K562 (cell line): ENCODE results near the gene PUM1. TPM values are rescaled to one million over a fixed set of nuclear protein-coding genes. Genes with fewer than 3 reads are reported as not detected.

ENCODE experiments used
- polyA plus RNA-seq, 8 experiments: library from polyadenylated mRNA; depleted of rRNA in 4 of 8; stranded (reverse) in 5 of 8; unstranded in 3 of 8; fragments of >200 nt; fragmentation: Nextera tagmentation in 2 of 8; fragmentation: Illumina TruSeq in 1 of 8; extraction: Ambion mirVana in 2 of 8; extraction: Trizol in 1 of 8; gene quantifications; 2 replicates each; pipeline versions ENCODE4 v1.2.1 to v1.2.3, GENCODE V29; 2011 to 2014; ENCODE audit warnings: inconsistent platforms in 1 of 8, missing spikeins in 1 of 8
- total RNA-seq, 7 experiments: library from RNA; depleted of rRNA in 6 of 7; stranded (reverse); fragments of >200 nt in 6 of 7; fragmentation: Illumina TruSeq in 2 of 7; extraction: Trizol in 2 of 7; gene quantifications; 2 replicates each; pipeline versions ENCODE4 v1.2.1 to v1.2.3, GENCODE V29; 2011 to 2021; ENCODE audit warnings: low replicate concordance in 1 of 7
- TF ChIP-seq, protein P1 (sequence below): fragments of 450-650 bp; IDR thresholded peaks from 2 replicates; pipeline ENCODE4 v1.6.1; 2016; ENCODE audit warnings: low read depth

The PUM1 gene
- total and polyA plus RNA-seq, 9 of the 15 experiments (the other 6 are each of a cell fraction or from before 2014, with no cell fraction given): 37.7 to 104 (median 55.7) TPM

GRCh38 chr1:31065310-31066217 lies at the start of gene PUM1 (continued):
- TF ChIP-seq, protein P1, sequence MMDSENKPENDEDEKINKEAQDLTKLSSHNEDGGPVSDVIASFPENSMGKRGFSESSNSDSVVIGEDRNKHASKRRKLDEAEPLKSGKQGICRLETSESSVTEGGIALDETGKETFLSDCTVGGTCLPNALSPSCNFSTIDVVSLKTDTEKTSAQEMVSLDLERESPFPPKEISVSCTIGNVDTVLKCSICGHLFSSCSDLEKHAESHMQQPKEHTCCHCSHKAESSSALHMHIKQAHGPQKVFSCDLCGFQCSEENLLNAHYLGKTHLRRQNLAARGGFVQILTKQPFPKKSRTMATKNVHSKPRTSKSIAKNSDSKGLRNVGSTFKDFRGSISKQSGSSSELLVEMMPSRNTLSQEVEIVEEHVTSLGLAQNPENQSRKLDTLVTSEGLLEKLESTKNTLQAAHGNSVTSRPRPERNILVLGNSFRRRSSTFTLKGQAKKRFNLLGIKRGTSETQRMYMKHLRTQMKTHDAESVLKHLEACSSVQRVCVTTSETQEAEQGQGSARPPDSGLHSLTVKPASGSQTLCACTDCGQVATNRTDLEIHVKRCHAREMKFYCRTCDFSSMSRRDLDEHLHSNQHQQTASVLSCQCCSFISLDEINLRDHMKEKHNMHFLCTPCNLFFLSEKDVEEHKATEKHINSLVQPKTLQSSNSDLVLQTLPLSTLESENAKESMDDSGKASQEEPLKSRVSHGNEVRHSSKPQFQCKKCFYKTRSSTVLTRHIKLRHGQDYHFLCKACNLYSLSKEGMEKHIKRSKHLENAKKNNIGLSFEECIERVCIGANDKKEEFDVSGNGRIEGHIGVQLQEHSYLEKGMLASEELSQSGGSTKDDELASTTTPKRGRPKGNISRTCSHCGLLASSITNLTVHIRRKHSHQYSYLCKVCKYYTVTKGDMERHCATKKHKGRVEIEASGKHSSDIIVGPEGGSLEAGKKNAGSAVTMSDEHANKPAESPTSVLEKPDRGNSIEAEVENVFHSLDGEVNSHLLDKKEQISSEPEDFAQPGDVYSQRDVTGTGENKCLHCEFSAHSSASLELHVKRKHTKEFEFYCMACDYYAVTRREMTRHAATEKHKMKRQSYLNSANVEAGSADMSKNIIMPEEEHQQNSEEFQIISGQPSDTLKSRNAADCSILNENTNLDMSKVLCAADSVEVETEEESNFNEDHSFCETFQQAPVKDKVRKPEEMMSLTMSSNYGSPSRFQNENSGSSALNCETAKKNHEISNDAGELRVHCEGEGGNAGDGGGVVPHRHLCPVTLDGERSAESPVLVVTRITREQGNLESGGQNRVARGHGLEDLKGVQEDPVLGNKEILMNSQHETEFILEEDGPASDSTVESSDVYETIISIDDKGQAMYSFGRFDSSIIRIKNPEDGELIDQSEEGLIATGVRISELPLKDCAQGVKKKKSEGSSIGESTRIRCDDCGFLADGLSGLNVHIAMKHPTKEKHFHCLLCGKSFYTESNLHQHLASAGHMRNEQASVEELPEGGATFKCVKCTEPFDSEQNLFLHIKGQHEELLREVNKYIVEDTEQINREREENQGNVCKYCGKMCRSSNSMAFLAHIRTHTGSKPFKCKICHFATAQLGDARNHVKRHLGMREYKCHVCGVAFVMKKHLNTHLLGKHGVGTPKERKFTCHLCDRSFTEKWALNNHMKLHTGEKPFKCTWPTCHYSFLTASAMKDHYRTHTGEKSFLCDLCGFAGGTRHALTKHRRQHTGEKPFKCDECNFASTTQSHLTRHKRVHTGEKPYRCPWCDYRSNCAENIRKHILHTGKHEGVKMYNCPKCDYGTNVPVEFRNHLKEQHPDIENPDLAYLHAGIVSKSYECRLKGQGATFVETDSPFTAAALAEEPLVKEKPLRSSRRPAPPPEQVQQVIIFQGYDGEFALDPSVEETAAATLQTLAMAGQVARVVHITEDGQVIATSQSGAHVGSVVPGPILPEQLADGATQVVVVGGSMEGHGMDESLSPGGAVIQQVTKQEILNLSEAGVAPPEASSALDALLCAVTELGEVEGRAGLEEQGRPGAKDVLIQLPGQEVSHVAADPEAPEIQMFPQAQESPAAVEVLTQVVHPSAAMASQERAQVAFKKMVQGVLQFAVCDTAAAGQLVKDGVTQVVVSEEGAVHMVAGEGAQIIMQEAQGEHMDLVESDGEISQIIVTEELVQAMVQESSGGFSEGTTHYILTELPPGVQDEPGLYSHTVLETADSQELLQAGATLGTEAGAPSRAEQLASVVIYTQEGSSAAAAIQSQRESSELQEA: no peak
